NCI-H1417 treated with DMSO at 0.1 percent for 48 hours (cell line): ENCODE results near the gene PUS1.
"Not testable (repeated sequence)": the region's sequence is repeated elsewhere in the genome, so short reads cannot be mapped to it uniquely, and the experiment has no call there.

Experiments used
- DNase-seq: peaks from one replicate; lab custom pipeline; 2025; lab: John Stamatoyannopoulos, UW

Gene PUS1

GRCh38 chr12:131961328-131961727 is 32.3 kb downstream of the PUS1 start:
- DNase-seq, result not testable (repeated sequence)

GRCh38 chr12:131962069-131962468 is 33.0 kb downstream of the PUS1 start:
- DNase-seq, result no peak

- DNase-seq, result no peak
These were observed 34.3 kb downstream of the PUS1 start for GRCh38 chr12:131963381-131963780.

- no peak for DNase-seq
These were observed 36.0 kb downstream of the PUS1 start for GRCh38 chr12:131965073-131965472.

- no peak for DNase-seq
These were observed 42.1 kb downstream of the PUS1 start for GRCh38 chr12:131971226-131971625.

GRCh38 chr12:131975228-131975627 is 46.2 kb downstream of the PUS1 start:
- DNase-seq, result no peak

GRCh38 chr12:131979606-131980005 is 50.5 kb downstream of the PUS1 start:
- DNase-seq, result no peak

- DNase-seq, result no peak
These were observed 51.2 kb downstream of the PUS1 start for GRCh38 chr12:131980263-131980662.

- no peak for DNase-seq
These were observed 52.3 kb downstream of the PUS1 start for GRCh38 chr12:131981388-131981787.

GRCh38 chr12:131982041-131982440 is 53.0 kb downstream of the PUS1 start:
- no peak for DNase-seq

- no peak for DNase-seq
These were observed 54.0 kb downstream of the PUS1 start for GRCh38 chr12:131983026-131983425.

- no peak for DNase-seq
These were observed 54.5 kb downstream of the PUS1 start for GRCh38 chr12:131983554-131983953.

- no peak for DNase-seq
These were observed 55.3 kb downstream of the PUS1 start for GRCh38 chr12:131984334-131984733.

GRCh38 chr12:131985510-131985875 is 56.4 kb downstream of the PUS1 start:
- DNase-seq, result not testable (repeated sequence)

- no peak for DNase-seq
These were observed 57.3 kb downstream of the PUS1 start for GRCh38 chr12:131986361-131986760.

- DNase-seq, result no peak
These were observed 57.8 kb downstream of the PUS1 start for GRCh38 chr12:131986910-131987309.

GRCh38 chr12:131987552-131987951 is 58.5 kb downstream of the PUS1 start:
- no peak for DNase-seq

- DNase-seq, result no peak
These were observed 59.1 kb downstream of the PUS1 start for GRCh38 chr12:131988054-131988796.

- DNase-seq, result no peak
These were observed 59.9 kb downstream of the PUS1 start for GRCh38 chr12:131989021-131989420.

GRCh38 chr12:131990066-131990979 is 61.2 kb downstream of the PUS1 start:
- peak; percentile 25 for DNase-seq

GRCh38 chr12:131990980-131991305 is 61.9 kb downstream of the PUS1 start:
- DNase-seq, result no peak

- no peak for DNase-seq
These were observed 62.8 kb downstream of the PUS1 start for GRCh38 chr12:131991816-131992430.

- DNase-seq, result no peak
These were observed 65.5 kb downstream of the PUS1 start for GRCh38 chr12:131994589-131994988.
